ENCODE data around the gene S100P. TPM values are rescaled to one million over a fixed set of nuclear protein-coding genes. Genes with fewer than 3 reads are reported as not detected.

Gene S100P
- total RNA-seq, 1 donor: 0.31 TPM

DNA sequence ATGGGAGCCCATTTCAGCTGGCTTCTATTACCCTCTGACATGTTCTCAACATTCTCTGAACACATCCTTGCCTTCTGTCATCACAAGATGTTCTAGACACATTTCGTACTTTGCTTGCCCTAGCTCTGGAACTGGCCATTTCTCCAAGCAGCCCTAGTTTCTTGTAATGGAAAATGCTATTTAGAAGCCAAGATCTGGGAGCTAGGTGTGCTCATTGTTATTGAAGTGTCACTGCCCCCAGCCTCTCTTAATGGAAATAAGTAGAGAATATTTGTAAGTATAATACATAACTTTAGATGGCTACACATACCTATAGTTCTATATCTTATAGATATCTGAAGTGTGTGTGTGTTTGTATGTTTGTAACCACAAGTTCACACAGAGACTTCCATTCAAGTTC, 9.1 kb downstream of the S100P start:
- Histone ChIP-seq H3K4me1 (ENCODE audit: insufficient read depth, low read length) (peaks cover 35% of the 10 kb centered on the region), H3K27me3 (ENCODE audit: insufficient read depth, low read length) (no peaks in the 10 kb centered on the region), H3K4me3 (ENCODE audit: low read length) (no peak overlapping the region), H3K9me3 (ENCODE audit: low read depth, low read length) (no peaks in the 10 kb centered on the region)

DNA sequence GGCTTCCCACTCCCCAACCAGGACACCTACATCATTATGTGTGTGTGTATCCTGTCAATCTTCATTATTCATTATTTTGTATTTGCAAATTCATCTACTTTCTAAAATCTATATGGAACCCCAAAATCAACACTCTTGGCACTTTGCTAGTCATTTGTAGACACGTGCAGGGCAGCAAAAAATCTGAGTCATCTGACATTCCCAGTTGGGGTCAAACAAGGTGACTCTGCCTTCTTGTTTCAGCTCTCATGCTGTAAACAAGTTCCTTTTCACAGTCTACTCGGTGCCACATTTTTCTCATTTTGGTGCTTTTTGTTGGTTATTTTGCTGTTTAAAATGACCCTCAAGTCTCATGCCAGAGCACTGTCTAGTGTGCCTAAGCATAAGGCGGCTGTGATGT, 10.1 kb downstream of the S100P start:
- Histone ChIP-seq H3K27me3 (ENCODE audit: insufficient read depth, low read length) (no peaks in the 10 kb centered on the region), H3K4me3 (ENCODE audit: low read length) (no peak overlapping the region), H3K9me3 (ENCODE audit: low read depth, low read length) (no peaks in the 10 kb centered on the region), H3K4me1 (ENCODE audit: insufficient read depth, low read length) (peaks cover 39% of the 10 kb centered on the region)

DNA sequence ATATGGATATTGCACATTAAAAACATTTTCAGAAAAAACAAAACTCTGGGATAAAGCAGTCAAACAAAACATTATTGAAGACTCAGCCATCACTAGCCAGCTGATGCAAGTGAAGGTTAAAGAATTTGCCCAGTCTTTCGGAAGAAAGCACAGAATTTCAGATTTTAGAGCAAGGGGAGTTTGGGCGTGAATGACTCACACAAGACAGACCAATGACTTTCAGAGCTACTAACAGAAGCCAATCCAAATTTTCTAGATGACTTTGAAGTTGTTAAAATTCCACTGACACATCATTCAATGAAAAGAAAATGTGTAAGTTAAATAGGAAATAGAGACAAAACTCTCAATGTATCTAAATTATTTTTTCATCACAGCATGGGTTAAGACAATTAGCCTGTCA, 12.0 kb downstream of the S100P start:
- Histone ChIP-seq H3K4me1 (ENCODE audit: insufficient read depth, low read length) (peaks cover 40% of the 10 kb centered on the region), H3K4me3 (ENCODE audit: low read length) (no peak overlapping the region), H3K9me3 (ENCODE audit: low read depth, low read length) (no peaks in the 10 kb centered on the region), H3K27me3 (ENCODE audit: insufficient read depth, low read length) (no peaks in the 10 kb centered on the region)

DNA sequence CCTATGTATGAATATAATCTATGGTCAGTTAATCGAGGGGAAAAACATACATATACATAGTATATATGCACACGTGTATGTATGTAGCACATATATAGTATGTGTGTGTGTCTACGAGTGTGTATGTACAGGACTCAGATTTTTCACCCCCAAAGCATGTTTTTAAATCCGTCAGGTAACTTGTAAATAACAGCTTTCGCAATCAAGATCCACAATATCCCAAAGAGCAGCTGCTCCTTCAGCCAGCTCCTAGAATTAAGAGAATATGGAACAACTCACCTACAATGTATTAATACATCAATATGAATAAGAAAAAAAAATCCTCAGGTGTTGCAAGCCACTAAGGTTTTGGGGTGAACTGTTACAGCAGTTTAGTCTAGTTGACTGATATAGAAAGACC, 12.5 kb downstream of the S100P start:
- Histone ChIP-seq H3K4me1 (ENCODE audit: insufficient read depth, low read length) (peaks cover 40% of the 10 kb centered on the region), H3K27me3 (ENCODE audit: insufficient read depth, low read length) (no peaks in the 10 kb centered on the region), H3K9me3 (ENCODE audit: low read depth, low read length) (no peaks in the 10 kb centered on the region), H3K4me3 (ENCODE audit: low read length) (no peak overlapping the region)

GRCh38 chr4:6709230-6710114, 15.8 kb downstream of the S100P start, which contains the start of gene MRFAP1L1:
TSS of gene MRFAP1L1 (minus strand) at chr4:6709865. CDS start at chr4:6709629, 236 bp downstream.
- peak within 1 kb of the TSS; percentile 90 for H3K4me3 ChIP-seq (ENCODE audit: low read length)
- peaks cover 40% of the 10 kb centered on the region for H3K4me1 ChIP-seq (ENCODE audit: insufficient read depth, low read length)
- H3K9me3 ChIP-seq (ENCODE audit: low read depth, low read length): no peaks in the 10 kb centered on the region
- no peaks in the 10 kb centered on the region for H3K27me3 ChIP-seq (ENCODE audit: insufficient read depth, low read length)

DNA sequence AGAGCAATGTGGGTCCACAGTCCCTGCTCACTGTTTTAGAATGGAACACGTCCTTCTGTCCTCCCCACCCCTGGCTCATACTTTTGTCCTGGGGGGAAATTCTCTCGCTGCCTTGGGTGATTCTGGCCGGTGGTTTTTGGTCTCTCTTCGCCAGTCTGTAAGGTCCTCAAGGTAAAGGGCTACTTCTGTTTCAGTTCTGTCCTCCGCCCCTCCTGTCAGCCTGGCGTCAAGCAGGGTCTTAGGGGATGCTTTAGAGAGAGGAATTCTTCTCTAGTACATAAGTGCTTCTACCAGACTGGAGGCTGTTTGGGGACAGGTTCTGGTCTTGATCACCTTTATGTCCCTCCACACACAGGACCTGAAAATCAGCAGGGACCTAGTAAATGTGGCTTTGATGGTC, 16.6 kb downstream of the S100P start:
- Histone ChIP-seq H3K4me1 (ENCODE audit: insufficient read depth, low read length) (peaks cover 45% of the 10 kb centered on the region), H3K27me3 (ENCODE audit: insufficient read depth, low read length) (no peaks in the 10 kb centered on the region), H3K9me3 (ENCODE audit: low read depth, low read length) (no peaks in the 10 kb centered on the region), H3K4me3 (ENCODE audit: low read length) (peak overlapping the region; percentile 90)

DNA sequence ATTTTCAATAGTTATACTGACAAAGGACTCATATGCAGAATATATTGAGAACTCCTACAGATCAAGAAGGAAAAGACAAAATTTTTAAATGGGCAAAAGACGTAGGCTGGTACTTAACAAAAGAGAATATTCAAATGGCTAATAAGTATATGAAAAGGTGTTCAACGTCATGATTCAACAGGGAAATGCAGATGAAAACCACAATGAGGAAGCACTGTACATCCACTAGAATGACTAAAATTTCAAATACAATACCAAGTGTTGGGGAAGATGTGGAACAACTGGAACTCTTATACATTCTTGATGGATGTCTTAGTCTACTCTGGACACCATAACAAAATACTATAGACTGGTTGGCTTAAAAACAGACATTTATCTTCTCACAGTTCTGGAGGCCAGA, 17.3 kb downstream of the S100P start:
- Histone ChIP-seq H3K9me3 (ENCODE audit: low read depth, low read length) (no peaks in the 10 kb centered on the region), H3K27me3 (ENCODE audit: insufficient read depth, low read length) (no peaks in the 10 kb centered on the region), H3K4me1 (ENCODE audit: insufficient read depth, low read length) (peaks cover 50% of the 10 kb centered on the region), H3K4me3 (ENCODE audit: low read length) (no peak overlapping the region)

DNA sequence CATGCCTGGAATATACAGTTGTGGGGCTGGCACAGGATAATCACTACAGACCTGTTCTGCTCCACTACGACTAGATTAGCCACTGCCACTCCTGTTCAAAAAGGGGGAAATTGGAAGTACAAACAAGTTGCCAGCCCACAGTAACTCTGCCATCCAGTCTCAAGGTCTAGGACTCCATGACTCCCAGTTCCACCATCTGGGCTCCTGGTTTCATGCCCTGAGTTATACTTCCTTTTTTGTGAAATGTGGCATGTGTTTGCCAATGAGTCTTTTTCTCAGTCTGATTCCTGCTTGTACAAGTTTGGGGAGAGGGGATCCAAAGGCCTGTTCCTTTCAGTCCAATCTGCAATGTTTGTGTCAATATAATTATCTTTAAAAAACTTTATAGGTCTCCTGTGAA, 21.3 kb downstream of the S100P start:
- Histone ChIP-seq H3K27me3 (ENCODE audit: insufficient read depth, low read length) (no peaks in the 10 kb centered on the region), H3K9me3 (ENCODE audit: low read depth, low read length) (no peaks in the 10 kb centered on the region), H3K4me3 (ENCODE audit: low read length) (no peak overlapping the region), H3K4me1 (ENCODE audit: insufficient read depth, low read length) (peaks cover 32% of the 10 kb centered on the region)

GRCh38 chr4:6715704-6716017, 22.0 kb downstream of the S100P start:
- Histone ChIP-seq H3K9me3 (ENCODE audit: low read depth, low read length) (no peaks in the 10 kb centered on the region), H3K4me3 (ENCODE audit: low read length) (peak overlapping the region; percentile 72), H3K27me3 (ENCODE audit: insufficient read depth, low read length) (no peaks in the 10 kb centered on the region), H3K4me1 (ENCODE audit: insufficient read depth, low read length) (peaks cover 32% of the 10 kb centered on the region)

DNA sequence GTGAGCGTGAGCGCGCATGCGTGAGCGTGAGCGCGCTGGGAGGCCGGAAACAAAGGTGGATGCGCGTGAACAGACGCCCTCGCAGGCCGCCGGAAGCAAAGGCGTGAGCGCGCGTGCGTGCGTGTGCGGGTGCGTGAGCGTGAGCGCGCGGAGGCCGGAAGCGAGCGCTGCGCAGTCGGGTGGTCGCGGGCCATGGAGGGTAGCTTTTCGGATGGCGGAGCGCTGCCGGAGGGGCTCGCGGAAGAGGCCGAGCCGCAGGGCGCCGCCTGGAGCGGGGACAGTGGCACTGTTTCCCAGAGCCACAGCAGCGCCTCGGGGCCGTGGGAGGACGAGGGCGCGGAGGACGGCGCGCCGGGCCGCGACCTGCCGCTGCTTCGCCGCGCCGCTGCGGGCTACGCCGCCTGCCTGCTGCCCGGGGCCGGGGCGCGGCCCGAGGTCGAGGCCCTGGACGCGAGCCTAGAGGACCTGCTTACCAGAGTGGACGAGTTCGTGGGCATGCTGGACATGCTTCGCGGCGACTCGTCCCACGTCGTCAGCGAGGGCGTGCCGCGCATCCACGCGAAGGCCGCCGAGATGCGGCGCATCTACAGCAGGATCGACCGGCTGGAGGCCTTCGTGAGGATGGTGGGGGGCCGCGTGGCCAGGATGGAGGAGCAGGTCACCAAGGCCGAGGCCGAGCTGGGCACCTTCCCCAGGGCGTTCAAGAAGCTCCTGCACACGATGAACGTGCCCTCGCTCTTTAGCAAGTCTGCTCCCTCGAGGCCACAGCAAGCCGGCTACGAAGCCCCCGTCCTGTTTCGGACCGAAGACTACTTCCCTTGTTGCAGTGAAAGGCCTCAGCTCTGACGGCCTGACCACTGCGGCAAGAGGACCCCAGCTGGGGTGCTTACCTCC, 22.6 kb downstream of the S100P start, which contains the start of gene BLOC1S4:
BLOC1S4 (plus strand) TSS at position 157 of the 894 bp plus-strand sequence; CDS start at position 193, 36 bp downstream.
- peak within 1 kb of the TSS; percentile 72 for H3K4me3 ChIP-seq (ENCODE audit: low read length)
- H3K4me1 ChIP-seq (ENCODE audit: insufficient read depth, low read length): peaks cover 31% of the 10 kb centered on the region
- no peaks in the 10 kb centered on the region for H3K9me3 ChIP-seq (ENCODE audit: low read depth, low read length)
- no peaks in the 10 kb centered on the region for H3K27me3 ChIP-seq (ENCODE audit: insufficient read depth, low read length)

GRCh38 chr4:6716958-6717655, 23.4 kb downstream of the S100P start:
- Histone ChIP-seq H3K9me3 (ENCODE audit: low read depth, low read length) (no peaks in the 10 kb centered on the region), H3K4me1 (ENCODE audit: insufficient read depth, low read length) (peaks cover 31% of the 10 kb centered on the region), H3K4me3 (ENCODE audit: low read length) (peak overlapping the region; percentile 72), H3K27me3 (ENCODE audit: insufficient read depth, low read length) (no peaks in the 10 kb centered on the region)

DNA sequence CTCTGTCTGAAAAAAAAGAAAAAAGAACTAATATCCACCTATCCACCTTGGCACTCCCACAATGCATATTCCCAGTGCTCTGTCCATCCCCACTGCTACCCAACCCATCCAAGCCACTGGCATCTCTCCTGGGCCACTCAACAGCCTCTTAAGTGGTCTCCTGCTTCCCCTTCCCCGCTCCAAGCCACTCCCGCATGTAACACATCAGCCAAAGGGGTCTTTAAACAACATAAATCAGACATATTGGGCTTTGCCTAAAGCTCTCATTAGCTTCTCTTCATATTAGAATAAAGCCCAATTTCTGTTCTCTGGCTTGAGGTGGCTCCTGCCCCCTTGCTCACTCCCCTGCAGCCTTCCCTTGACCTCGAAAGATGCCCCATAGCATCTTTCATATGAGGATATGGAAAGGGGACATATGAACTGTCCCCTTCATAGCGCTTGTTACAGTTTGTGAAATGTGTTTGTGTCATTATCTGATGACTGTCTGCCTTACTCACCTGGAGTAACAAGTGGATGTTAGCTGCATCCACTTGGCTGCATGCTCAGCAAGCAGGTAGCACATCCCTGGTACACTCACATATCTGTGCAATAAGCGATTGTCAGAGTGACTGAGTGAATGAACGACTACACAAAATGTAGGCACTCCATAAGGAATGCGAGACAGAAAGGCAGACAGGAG, 25.4 kb downstream of the S100P start:
- peaks cover 31% of the 10 kb centered on the region for H3K4me1 ChIP-seq (ENCODE audit: insufficient read depth, low read length)

GRCh38 chr4:6719611-6720179, 26.0 kb downstream of the S100P start:
- Histone ChIP-seq H3K4me1 (ENCODE audit: insufficient read depth, low read length) (peaks cover 31% of the 10 kb centered on the region), H3K27me3 (ENCODE audit: insufficient read depth, low read length) (no peaks in the 10 kb centered on the region), H3K9me3 (ENCODE audit: low read depth, low read length) (no peaks in the 10 kb centered on the region), H3K4me3 (ENCODE audit: low read length) (no peak overlapping the region)

More for the DNA sequence above, 25.4 kb downstream of the S100P start:
- H3K4me3 ChIP-seq (ENCODE audit: low read length): no peak overlapping the region
- no peaks in the 10 kb centered on the region for H3K9me3 ChIP-seq (ENCODE audit: low read depth, low read length)
- H3K27me3 ChIP-seq (ENCODE audit: insufficient read depth, low read length): no peaks in the 10 kb centered on the region

DNA sequence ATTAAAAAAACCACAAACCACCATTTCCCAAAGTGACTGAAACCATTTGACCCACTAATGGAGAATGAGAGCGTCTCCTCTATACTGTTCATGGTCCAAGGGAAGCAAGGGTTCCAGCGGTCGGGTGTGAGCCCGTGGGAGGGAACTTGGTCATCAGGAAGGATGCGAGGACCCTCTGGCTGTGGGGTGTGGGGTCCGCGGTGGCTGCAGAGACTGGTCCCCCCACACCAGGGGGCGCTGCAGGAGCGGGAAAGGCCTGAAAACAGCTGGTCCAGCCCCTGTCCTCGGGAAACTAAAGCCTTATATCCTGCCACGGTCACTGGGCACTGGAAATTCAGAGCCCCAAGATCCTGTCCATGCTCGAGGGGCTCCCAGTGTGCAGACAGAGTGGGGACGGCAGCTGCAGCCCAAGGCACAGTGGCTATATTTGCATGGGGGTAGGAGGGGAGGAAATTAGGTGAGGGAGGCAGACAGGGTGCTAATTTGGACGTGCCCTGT, 26.6 kb downstream of the S100P start:
- Histone ChIP-seq H3K4me1 (ENCODE audit: insufficient read depth, low read length) (peaks cover 27% of the 10 kb centered on the region), H3K9me3 (ENCODE audit: low read depth, low read length) (no peaks in the 10 kb centered on the region), H3K4me3 (ENCODE audit: low read length) (no peak overlapping the region), H3K27me3 (ENCODE audit: insufficient read depth, low read length) (no peaks in the 10 kb centered on the region)
